ACC112 (cell line): ENCODE results near the gene RFTN1.

Source experiments
- H2AFZ ChIP-seq: fragments of 200-600 bp; sonication (generic); one replicate; pipeline ENCODE4 v1.6.0; 2017; ENCODE audit warnings: antibody characterized with exemption, low read length; ENCODE audit not compliant: unreplicated experiment
- H3K27ac ChIP-seq: fragments of 200-600 bp; sonication (generic); 2 replicates; pipeline ENCODE4 v1.5.1; 2014; ENCODE audit warnings: low read depth, mild to moderate bottlenecking, antibody characterized with exemption, low read length, moderate library complexity
- H3K27me3 ChIP-seq: fragments of 200-600 bp; sonication (generic); 2 replicates; pipeline ENCODE4 v1.6.1; 2014; ENCODE audit warnings: mild to moderate bottlenecking, antibody characterized with exemption, low read length, moderate library complexity, mixed read lengths; ENCODE audit not compliant: insufficient read depth
- H3K36me3 ChIP-seq: fragments of 200-600 bp; sonication (generic); 2 replicates; pipeline ENCODE4 v1.6.1; 2016; ENCODE audit warnings: mild to moderate bottlenecking, antibody characterized with exemption, low read length, moderate library complexity, mixed read lengths; ENCODE audit not compliant: insufficient read depth
- H3K4me1 ChIP-seq: fragments of 200-600 bp; sonication (generic); one replicate; pipeline ENCODE4 v1.6.1; 2016; ENCODE audit warnings: low read length, mixed read lengths; ENCODE audit not compliant: insufficient read depth, unreplicated experiment, control insufficient read depth
- H3K4me3 ChIP-seq: fragments of 200-600 bp; sonication (generic); 2 replicates; pipeline ENCODE4 v1.5.1; 2014; ENCODE audit warnings: mild to moderate bottlenecking, low read depth, low read length
- H3K79me2 ChIP-seq: fragments of 200-600 bp; sonication (generic); one replicate; pipeline ENCODE4 v1.6.0; 2016; ENCODE audit warnings: low read length; ENCODE audit not compliant: control insufficient read depth, unreplicated experiment, insufficient read depth

Gene RFTN1

DNA sequence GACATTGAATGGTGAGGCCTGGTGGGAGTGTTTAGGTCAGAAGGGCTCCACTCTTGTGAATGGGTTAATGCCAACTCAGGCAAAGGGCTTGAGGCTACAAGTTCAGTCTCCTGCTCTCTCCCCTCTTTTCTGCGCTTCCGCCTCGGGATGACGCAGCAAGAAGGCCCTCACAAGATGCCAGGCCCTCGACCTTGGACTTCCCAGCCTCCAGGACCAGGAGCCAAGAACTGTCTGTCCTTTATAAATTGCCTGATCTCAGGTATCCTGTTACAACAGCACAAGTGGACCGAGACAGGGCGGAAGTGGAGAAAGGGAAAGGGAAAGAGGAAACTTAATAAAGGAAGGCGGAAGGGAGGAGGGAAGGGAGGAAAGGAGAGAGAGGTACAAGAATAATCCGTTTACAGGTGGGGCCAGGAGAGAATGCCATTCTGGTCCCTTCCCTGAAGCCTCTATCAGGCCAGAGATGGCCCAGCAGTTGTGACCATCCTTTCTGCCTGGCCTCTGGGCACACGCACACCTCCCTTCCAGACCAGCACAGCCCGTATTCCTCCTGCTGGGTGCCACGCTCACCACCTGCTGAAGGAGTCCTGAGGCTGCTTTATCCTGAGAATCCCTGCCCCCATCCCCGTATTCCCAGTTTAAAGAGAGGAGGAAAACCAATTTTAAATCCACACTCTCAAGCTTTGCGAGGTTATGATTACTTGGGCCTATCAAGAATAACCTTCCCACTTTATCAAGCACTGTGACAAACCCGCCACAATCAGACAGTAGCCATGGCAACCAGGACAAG, 184.3 kb downstream of the RFTN1 start:
- Histone ChIP-seq H3K79me2 (no peaks in the 10 kb centered on the region), H3K27ac (no peak overlapping the region), H3K27me3 (no peaks in the 10 kb centered on the region), H3K36me3 (peaks cover 27% of the 10 kb centered on the region), H3K4me3 (no peak overlapping the region), H3K4me1 (peaks cover 12% of the 10 kb centered on the region), H2AFZ (no peak overlapping the region)

DNA sequence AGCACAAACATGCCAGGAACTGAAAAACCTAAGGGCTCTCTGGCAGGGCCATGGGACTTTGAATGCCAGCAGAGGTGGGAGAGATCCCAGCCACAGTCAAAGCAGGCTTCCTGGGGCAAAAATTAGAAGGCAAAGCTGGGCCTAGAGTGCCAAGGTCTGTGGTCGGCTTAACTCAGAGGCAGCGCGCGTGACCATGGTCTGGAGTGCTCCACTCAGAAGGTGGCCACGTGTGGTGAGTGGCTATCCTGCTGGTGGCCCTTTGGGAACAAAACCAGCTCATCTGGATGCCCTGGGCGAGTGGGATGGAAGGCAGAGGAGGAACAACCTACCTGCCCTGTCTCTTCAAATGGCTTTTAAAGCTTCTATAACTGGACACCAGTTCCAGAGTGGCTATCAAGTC, 185.4 kb downstream of the RFTN1 start:
- no peaks in the 10 kb centered on the region for H3K79me2 ChIP-seq
- H3K4me3 ChIP-seq = no peak overlapping the region
- no peak overlapping the region for H3K27ac ChIP-seq

DNA sequence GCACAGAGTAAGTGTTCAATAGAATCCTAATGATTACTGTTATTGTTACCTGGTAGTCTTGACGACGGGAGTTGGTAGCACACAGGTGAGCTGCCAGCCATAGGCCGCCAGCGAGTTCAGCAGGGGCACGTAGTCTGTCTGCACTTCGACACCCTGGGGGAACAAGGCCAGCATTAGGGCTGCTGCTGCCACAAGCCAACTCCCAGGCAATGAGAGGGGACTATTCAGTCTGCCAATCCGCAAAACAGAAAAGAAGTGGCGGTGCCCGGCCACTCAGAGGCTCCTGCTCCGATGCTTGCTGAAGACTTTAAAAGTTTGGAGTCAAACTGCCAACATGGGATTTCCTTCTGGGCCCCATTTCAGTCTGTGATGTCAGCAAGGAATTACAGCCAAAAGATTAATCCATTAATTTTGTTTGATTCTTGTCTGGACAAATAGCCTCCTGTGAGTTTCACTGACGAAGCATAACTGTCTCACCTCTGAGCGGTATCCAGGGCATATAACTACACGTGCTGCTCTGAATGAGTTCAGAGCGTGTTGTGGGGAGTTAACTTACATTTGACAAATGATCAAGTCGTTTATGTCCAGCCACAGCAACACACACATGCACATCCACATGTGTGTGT, 186.7 kb downstream of the RFTN1 start:
- no peak overlapping the region for H3K4me3 ChIP-seq
- no peaks in the 10 kb centered on the region for H3K27me3 ChIP-seq
- no peaks in the 10 kb centered on the region for H3K4me1 ChIP-seq
- no peak overlapping the region for H3K27ac ChIP-seq
- H2AFZ ChIP-seq = no peak overlapping the region
- no peaks in the 10 kb centered on the region for H3K79me2 ChIP-seq
- H3K36me3 ChIP-seq = peaks cover 16% of the 10 kb centered on the region

More for the DNA sequence above, 185.4 kb downstream of the RFTN1 start:
- Histone ChIP-seq H3K4me1 (peaks cover 8% of the 10 kb centered on the region), H2AFZ (no peak overlapping the region), H3K36me3 (peaks cover 25% of the 10 kb centered on the region), H3K27me3 (no peaks in the 10 kb centered on the region)

DNA sequence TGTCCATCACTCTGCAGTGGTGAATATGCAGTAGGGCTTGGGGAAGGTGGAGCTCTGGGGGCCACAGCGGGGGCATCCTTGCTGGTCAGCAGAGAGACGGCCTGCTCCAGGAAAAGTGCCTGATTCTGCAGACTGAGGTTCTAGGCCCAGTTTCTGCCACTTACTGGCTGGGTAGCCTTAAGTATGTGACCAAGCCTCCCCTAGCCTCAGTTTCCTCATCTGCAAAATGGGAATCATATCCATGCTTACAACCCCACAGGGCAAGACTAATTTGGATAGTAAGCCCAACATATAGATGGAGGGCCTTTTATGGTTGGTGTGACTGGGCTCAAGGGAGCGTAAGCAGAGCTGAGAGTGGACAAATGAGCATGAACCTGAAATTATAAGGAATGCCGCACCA, 187.6 kb downstream of the RFTN1 start:
- H3K4me3 ChIP-seq = no peak overlapping the region
- H3K36me3 ChIP-seq = peaks cover 6% of the 10 kb centered on the region
- H3K4me1 ChIP-seq = no peaks in the 10 kb centered on the region
- H3K27me3 ChIP-seq = no peaks in the 10 kb centered on the region
- no peaks in the 10 kb centered on the region for H3K79me2 ChIP-seq
- H2AFZ ChIP-seq = no peak overlapping the region
- H3K27ac ChIP-seq = no peak overlapping the region

DNA sequence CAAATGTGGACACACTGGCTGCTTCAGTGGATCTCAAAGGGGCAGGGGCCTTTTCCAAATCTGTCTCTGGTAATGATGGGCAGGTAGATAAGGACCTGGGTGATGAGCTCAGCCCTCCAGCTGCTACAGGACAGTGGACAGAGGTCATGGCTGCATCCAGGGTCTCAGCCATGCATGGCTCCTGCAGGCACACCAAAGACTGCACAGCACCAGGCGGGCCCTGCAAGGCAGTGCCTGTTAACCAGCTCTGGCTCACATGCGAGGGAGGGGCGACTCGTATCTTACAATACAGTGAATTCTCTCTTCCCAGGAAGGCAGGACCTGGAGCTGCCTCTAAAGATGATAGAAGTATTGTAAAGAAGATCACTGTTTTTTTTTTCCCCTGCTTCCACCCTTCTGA, 189.8 kb downstream of the RFTN1 start:
- Histone ChIP-seq H3K36me3 (no peaks in the 10 kb centered on the region; the same call in 1 of the 2 replicates), H2AFZ (no peak overlapping the region), H3K27me3 (no peaks in the 10 kb centered on the region), H3K27ac (no peak overlapping the region), H3K79me2 (no peaks in the 10 kb centered on the region), H3K4me1 (no peaks in the 10 kb centered on the region), H3K4me3 (no peak overlapping the region)

DNA sequence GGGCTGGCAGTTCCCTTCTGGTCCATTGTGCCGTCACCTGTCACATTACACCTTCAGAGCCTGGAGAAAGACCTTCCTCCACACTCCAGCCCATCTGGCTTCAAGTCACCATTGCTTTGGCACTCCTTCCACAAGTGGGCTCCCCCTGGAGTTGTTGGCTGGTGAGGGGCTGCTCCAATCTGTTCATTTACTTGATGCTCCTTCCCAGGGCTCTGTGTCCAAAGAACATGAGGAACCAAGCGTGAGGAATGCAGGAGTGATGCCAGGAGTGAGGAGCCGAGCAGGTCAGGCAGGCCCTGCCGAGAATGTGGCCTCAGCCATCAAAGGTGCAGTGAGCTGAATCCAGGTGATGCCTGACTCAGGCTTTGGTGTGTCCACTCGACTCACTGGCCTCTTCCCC, 191.3 kb downstream of the RFTN1 start:
- H3K79me2 ChIP-seq = no peaks in the 10 kb centered on the region
- H2AFZ ChIP-seq = no peak overlapping the region
- no peak overlapping the region for H3K4me3 ChIP-seq
- no peaks in the 10 kb centered on the region; the same call in 1 of the 2 replicates for H3K36me3 ChIP-seq
- no peaks in the 10 kb centered on the region for H3K27me3 ChIP-seq
- no peak overlapping the region for H3K27ac ChIP-seq
- H3K4me1 ChIP-seq = no peaks in the 10 kb centered on the region

DNA sequence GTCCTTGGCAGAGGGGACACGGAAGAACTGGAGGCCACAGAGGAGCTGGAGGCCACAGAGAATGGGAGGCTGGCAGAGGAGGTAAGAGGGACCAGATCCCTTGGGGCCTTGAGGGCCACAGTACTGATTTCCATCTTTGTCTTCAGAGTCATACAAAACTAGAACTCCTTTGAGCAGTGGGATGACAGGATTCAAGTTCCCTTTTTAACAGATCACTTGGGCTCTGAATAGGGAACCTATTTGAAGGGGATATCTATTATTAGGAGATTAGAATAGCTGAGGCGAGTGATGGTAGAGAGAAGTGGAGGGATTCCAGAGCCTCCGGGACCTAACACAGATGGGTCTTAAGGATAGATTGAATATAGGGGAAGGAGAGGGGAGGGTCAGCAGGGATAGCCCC, 192.8 kb downstream of the RFTN1 start:
- Histone ChIP-seq H3K79me2 (no peaks in the 10 kb centered on the region), H3K4me1 (no peaks in the 10 kb centered on the region), H3K4me3 (no peak overlapping the region), H2AFZ (no peak overlapping the region), H3K27ac (no peak overlapping the region), H3K27me3 (no peaks in the 10 kb centered on the region), H3K36me3 (peaks cover 1% of the 10 kb centered on the region; the same call in 1 of the 2 replicates)

DNA sequence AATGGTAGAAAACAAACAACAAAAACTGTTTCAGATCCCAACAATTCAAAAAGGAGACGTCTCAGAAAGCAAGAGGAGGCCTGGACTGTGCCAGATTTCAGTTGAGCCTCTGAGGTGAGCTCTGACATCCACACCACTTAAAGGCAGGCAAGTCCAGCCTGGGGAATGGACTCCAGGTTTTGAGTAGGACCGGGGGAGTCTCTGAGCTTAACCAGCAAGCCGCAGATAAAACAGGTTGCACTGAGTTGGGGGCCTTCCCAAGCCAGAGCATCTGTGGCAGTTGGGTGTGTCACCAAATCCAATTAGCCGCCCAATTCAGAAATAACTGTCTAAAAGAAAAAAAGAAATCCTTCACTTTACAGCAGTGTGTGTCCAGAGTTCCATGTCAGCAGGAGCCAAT, 193.8 kb downstream of the RFTN1 start:
- no peaks in the 10 kb centered on the region for H3K79me2 ChIP-seq

DNA sequence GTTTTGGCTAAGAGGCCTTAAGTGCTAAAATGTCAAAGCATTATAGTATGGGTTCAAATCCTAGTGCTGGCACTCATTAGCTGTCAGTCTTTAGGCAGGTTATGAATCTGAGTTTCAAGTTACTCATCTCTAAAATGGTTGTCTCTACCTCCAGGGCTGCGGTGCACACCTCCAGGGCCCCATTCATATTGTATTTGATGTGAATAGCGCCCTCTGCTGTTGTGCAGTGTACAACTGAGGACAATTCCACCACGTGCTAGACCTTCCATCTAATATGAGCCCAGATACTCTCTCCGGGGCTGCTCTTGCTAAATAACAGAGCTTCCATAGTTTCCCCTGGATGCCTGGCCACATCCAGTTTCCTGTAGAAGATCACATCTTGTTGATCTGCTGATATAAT, 194.2 kb downstream of the RFTN1 start:
- H3K4me1 ChIP-seq = no peaks in the 10 kb centered on the region
- H3K27ac ChIP-seq = no peak overlapping the region
- no peak overlapping the region for H3K4me3 ChIP-seq
- H3K27me3 ChIP-seq = no peaks in the 10 kb centered on the region
- peaks cover 6% of the 10 kb centered on the region for H3K36me3 ChIP-seq
- no peak overlapping the region for H2AFZ ChIP-seq
- no peaks in the 10 kb centered on the region for H3K79me2 ChIP-seq

More for the DNA sequence above, 193.8 kb downstream of the RFTN1 start:
- Histone ChIP-seq H2AFZ (no peak overlapping the region), H3K27me3 (no peaks in the 10 kb centered on the region), H3K36me3 (peaks cover 6% of the 10 kb centered on the region), H3K27ac (no peak overlapping the region), H3K4me3 (no peak overlapping the region), H3K4me1 (no peaks in the 10 kb centered on the region)

DNA sequence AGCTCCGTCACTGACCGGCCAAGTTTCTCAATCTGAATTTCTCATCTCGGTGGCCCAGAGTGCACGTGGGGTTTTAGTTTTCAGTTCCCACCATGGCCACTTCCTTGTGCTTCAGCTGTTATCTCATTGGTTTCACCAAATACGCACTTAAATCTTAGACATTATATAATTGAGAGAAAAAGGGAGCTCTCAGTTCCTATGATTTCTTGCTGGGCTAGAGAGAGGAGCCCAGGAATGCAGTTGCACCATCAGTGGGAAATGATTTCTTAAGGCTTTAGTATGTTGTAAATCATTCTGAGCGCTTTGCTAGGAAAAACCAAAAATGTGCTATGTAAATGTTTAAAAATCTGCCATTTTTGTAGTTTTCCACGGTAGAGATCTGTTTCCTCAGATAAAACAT, 195.3 kb downstream of the RFTN1 start:
- no peak overlapping the region for H3K4me3 ChIP-seq
- no peaks in the 10 kb centered on the region for H3K4me1 ChIP-seq
- peaks cover 6% of the 10 kb centered on the region for H3K36me3 ChIP-seq
- no peaks in the 10 kb centered on the region for H3K79me2 ChIP-seq
- no peaks in the 10 kb centered on the region for H3K27me3 ChIP-seq
- no peak overlapping the region for H3K27ac ChIP-seq
- no peak overlapping the region for H2AFZ ChIP-seq

DNA sequence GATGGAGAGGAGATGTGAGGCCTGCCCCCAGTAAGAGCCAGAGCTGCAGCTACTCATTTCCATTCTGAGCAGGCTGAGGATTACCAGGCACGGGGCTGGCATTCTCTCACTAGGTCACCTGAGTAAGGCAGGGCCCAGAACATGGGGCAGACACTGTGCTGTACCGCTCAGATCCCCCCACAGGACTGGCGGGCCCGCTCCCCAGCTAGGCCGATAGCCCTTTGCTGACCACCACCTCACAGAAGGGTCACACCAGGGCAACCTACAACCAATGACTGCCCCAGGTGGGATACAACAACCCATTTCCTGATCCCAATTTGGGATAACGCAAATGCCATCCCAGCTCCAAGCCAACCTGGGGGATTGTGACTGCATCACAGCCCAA, 195.9 kb downstream of the RFTN1 start:
- no peak overlapping the region for H2AFZ ChIP-seq
- H3K36me3 ChIP-seq = peaks cover 6% of the 10 kb centered on the region
- no peak overlapping the region for H3K4me3 ChIP-seq
- H3K27ac ChIP-seq = no peak overlapping the region
- H3K27me3 ChIP-seq = no peaks in the 10 kb centered on the region
- peaks cover under 1% of the 10 kb centered on the region for H3K4me1 ChIP-seq
- no peaks in the 10 kb centered on the region for H3K79me2 ChIP-seq
